ENCODE results near the gene ARHGAP44.

ARHGAP44 gene

GRCh38 chr17:12983991-12984884 is 194.9 kb downstream of the ARHGAP44 start:
- Histone ChIP-seq H3K4me1 (ENCODE audit: control insufficient read depth, insufficient read depth, low read length) (no peaks in the 10 kb centered on the region), H3K27ac (ENCODE audit: extremely low read depth, low read depth, low read length) (no peak overlapping the region), H3K9me3 (ENCODE audit: control insufficient read depth, insufficient read depth, low read depth, low read length) (no peaks in the 10 kb centered on the region), H3K4me3 (ENCODE audit: low read depth, low read length) (no peak overlapping the region), H3K36me3 (ENCODE audit: control insufficient read depth in 2 of 2, insufficient read depth in 1 of 2, low read length in 2 of 2) (peaks cover 0 to 3% of the 10 kb centered on the region in 2 experiments; a peak in 1 of 3 replicates)
- POLR2A ChIA-PET: interaction anchor here (0.6 kb wide), 1 partner anchor 34 kb away, joined by 3 read pairs; no protein-coding TSS in a partner anchor
- TF ChIP-seq GLIS1 (tag by site-specific recombination; IDR thresholded peaks at IDR 0.05) (peak; percentile 25; the same call in 1 of the 2 replicates), ZNF239 (tag by site-specific recombination; IDR thresholded peaks at IDR 0.05) (no peak), SCRT2 (tag by site-specific recombination; IDR thresholded peaks at IDR 0.05) (no peak), ZNF514 (tag by site-specific recombination; IDR thresholded peaks at IDR 0.05) (no peak), TSHZ1 (tag by site-specific recombination; IDR thresholded peaks at IDR 0.05; ENCODE audit: borderline replicate concordance) (no peak), GLIS2 (tag by site-specific recombination; IDR thresholded peaks at IDR 0.05) (no peak), ZFHX2 (tag by site-specific recombination; conservative IDR thresholded peaks at IDR 0.05) (peak; percentile 58), HOXD13 (CRISPR knock-in tag; IDR thresholded peaks at IDR 0.05; ENCODE audit: borderline replicate concordance) (no peak), EGR2 (tag by site-specific recombination; IDR thresholded peaks at IDR 0.05; ENCODE audit: low read depth) (peak; percentile 52; the same call in 1 of the 2 replicates)
- CTCF ChIA-PET: interaction anchor here (1.5 to 2.5 kb wide), 2 partner anchors 18 to 46 kb away, joined by 4 to 15 read pairs; no protein-coding TSS in a partner anchor

- H3K9me3 ChIP-seq (ENCODE audit: control insufficient read depth, insufficient read depth, low read depth, low read length): no peaks in the 10 kb centered on the region
- ChIA-PET CTCF (interaction anchor here (0.7 to 2.5 kb wide), 3 partner anchors 17 to 47 kb away, joined by 3 to 15 read pairs (median 4); no protein-coding TSS in a partner anchor), POLR2A (interaction anchor here (0.6 kb wide), 1 partner anchor 32 kb away, joined by 3 read pairs; the partner anchor contains the start of gene ELAC2)
- no peak overlapping the region for H3K27ac ChIP-seq (ENCODE audit: extremely low read depth, low read depth, low read length)
- H3K36me3 ChIP-seq (ENCODE audit: control insufficient read depth in 2 of 2, insufficient read depth in 1 of 2, low read length in 2 of 2): peaks cover 0 to 16% of the 10 kb centered on the region in 2 experiments; a peak in 1 of 3 replicates
- no peak overlapping the region for H3K4me3 ChIP-seq (ENCODE audit: low read depth, low read length)
- no peaks in the 10 kb centered on the region for H3K4me1 ChIP-seq (ENCODE audit: control insufficient read depth, insufficient read depth, low read length)
- TF ChIP-seq ZNF266 (tag by site-specific recombination; IDR thresholded peaks at IDR 0.05; ENCODE audit: low read depth) (no peak), ZSCAN18 (tag by site-specific recombination; IDR thresholded peaks at IDR 0.05) (no peak), ZNF654 (tag by site-specific recombination; IDR thresholded peaks at IDR 0.05; ENCODE audit: low read depth) (no peak), ZNF23 (tag by site-specific recombination; IDR thresholded peaks at IDR 0.05; ENCODE audit: borderline replicate concordance) (no peak), ZNF341 (tag by site-specific recombination; IDR thresholded peaks at IDR 0.05; ENCODE audit: low read depth) (no peak), ZNF510 (tag by site-specific recombination; IDR thresholded peaks at IDR 0.05; ENCODE audit: insufficient replicate concordance) (no peak), ZNF354C (tag by site-specific recombination; IDR thresholded peaks at IDR 0.05; ENCODE audit: borderline replicate concordance, low read depth) (no peak), ZNF280C (tag by site-specific recombination; IDR thresholded peaks at IDR 0.05) (no peak), ZBTB48 (tag by site-specific recombination; IDR thresholded peaks at IDR 0.05) (no peak), ZNF571 (tag by site-specific recombination; IDR thresholded peaks at IDR 0.05) (no peak), ZNF132 (tag by site-specific recombination; IDR thresholded peaks at IDR 0.05; ENCODE audit: borderline replicate concordance) (no peak), PRDM4 (tag by site-specific recombination; IDR thresholded peaks at IDR 0.05) (no peak), ZNF561 (tag by site-specific recombination; IDR thresholded peaks at IDR 0.05; ENCODE audit: borderline replicate concordance) (no peak)
Observed at GRCh38 chr17:12985431-12986293, 196.4 kb downstream of the ARHGAP44 start.

Measured in HEK293 (cell line).